IMR-90 (cell line): ENCODE measurements around the gene CHST8. TPM values are rescaled to one million over a fixed set of nuclear protein-coding genes. Genes with fewer than 3 reads are reported as not detected.

Source experiments
- ATAC-seq: fragments of 200-7000 bp; cut with Tn5 transposase; 2 replicates; pipeline ENCODE4 v1.9.1; 2020; ENCODE audit warnings: low read depth, mild to moderate bottlenecking, moderate library complexity
- BruUV-seq: library from RNA; stranded (reverse); fragments of 400-500 nt; replicated peaks from 2 replicates; lab custom pipeline; 2021; lab: Mats Ljungman, UMichigan
- CTCF ChIA-PET: fragments of 300-600 bp; formaldehyde crosslinking; extraction: SDS; loops from one replicate; lab custom pipeline; 2021; ENCODE audit warnings: antibody characterized with exemption; lab: Yijun Ruan, JAX
- POLR2A ChIA-PET: fragments of 300-600 bp; sonication (Branson Sonifier 250); formaldehyde crosslinking; loops from one replicate; lab custom pipeline; 2022; ENCODE audit warnings: antibody characterized with exemption; ENCODE audit not compliant: unreplicated experiment; lab: Charles Lee
- DNase-seq: peaks from one replicate; pipeline ENCODE4 v3.0.0; 2013
- H2AFZ ChIP-seq: replicated peaks from 2 replicates; pipeline ENCODE3; 2013; ENCODE audit warnings: low read length, mild to moderate bottlenecking; ENCODE audit not compliant: poor library complexity
- H2AK5ac ChIP-seq: 2 replicates; pipeline ENCODE4 v1.6.1; 2013; ENCODE audit warnings: low read depth, low read length, inconsistent platforms
- H2AK9ac ChIP-seq: replicated peaks from 2 replicates; pipeline ENCODE3; 2013; ENCODE audit warnings: mild to moderate bottlenecking, low read depth, low read length, moderate library complexity; ENCODE audit not compliant: poor library complexity
- H2BK120ac ChIP-seq: 2 replicates; pipeline ENCODE4 v1.6.1; 2013; ENCODE audit warnings: low read depth, low read length, inconsistent platforms
- H2BK15ac ChIP-seq: 3 replicates; pipeline ENCODE4 v1.6.1; 2013; ENCODE audit warnings: low read depth, low read length, inconsistent platforms
- H2BK20ac ChIP-seq: 2 replicates; pipeline ENCODE4 v1.6.1; 2013; ENCODE audit warnings: low read depth, mild to moderate bottlenecking, inconsistent platforms, low read length, moderate library complexity
- H2BK5ac ChIP-seq: 2 replicates; pipeline ENCODE4 v1.6.1; 2013; ENCODE audit warnings: mild to moderate bottlenecking, low read depth, low read length, inconsistent platforms; ENCODE audit not compliant: poor library complexity, severe bottlenecking
- H3K14ac ChIP-seq: replicated peaks from 2 replicates; pipeline ENCODE4 v1.6.1; 2013; ENCODE audit warnings: low read depth, low read length, inconsistent platforms
- H3K18ac ChIP-seq: 2 replicates; pipeline ENCODE4 v1.6.1; 2013; ENCODE audit warnings: low read depth, low read length, control low read depth
- H3K23ac ChIP-seq: 2 replicates; pipeline ENCODE4 v1.6.1; 2013; ENCODE audit warnings: low read depth, low read length, inconsistent platforms
- H3K27ac ChIP-seq: 2 replicates; pipeline ENCODE4 v1.5.1; 2013; ENCODE audit warnings: mild to moderate bottlenecking, control low read depth, low read length; ENCODE audit not compliant: insufficient read depth
- H3K27me3 ChIP-seq: 2 replicates; pipeline ENCODE4 v1.6.1; 2013; ENCODE audit warnings: low read length; ENCODE audit not compliant: control insufficient read depth, insufficient read depth
- H3K36me3 ChIP-seq: 2 replicates; pipeline ENCODE4 v1.6.1; 2013; ENCODE audit warnings: low read length, mixed read lengths; ENCODE audit not compliant: control insufficient read depth, insufficient read depth
- H3K4ac ChIP-seq: 2 replicates; pipeline ENCODE4 v1.6.1; 2013; ENCODE audit warnings: low read depth, low read length, inconsistent platforms
- H3K4me1 ChIP-seq: 2 replicates; pipeline ENCODE4 v1.6.1; 2013; ENCODE audit warnings: low read length, mixed read lengths; ENCODE audit not compliant: control insufficient read depth, insufficient read depth
- H3K4me2 ChIP-seq: 2 replicates; pipeline ENCODE4 v1.6.1; 2013; ENCODE audit warnings: low read depth, mild to moderate bottlenecking, control low read depth, low read length, moderate library complexity
- H3K4me3 ChIP-seq: 2 replicates; pipeline ENCODE4 v1.5.1; 2013; ENCODE audit warnings: low read depth, mild to moderate bottlenecking, control low read depth, low read length, moderate library complexity; ENCODE audit not compliant: insufficient read depth
- H3K56ac ChIP-seq: 2 replicates; pipeline ENCODE4 v1.6.1; 2013; ENCODE audit warnings: low read length, inconsistent platforms; ENCODE audit not compliant: insufficient read depth; ENCODE audit errors: extremely low read depth
- H3K79me1 ChIP-seq, 2 experiments: 2 replicates each; pipeline ENCODE4 v1.6.1; 2013; ENCODE audit warnings: low read length in 2 of 2, inconsistent platforms in 1 of 2, low read depth in 1 of 2
- H3K9ac ChIP-seq: 2 replicates; pipeline ENCODE4 v1.6.1; 2013; ENCODE audit warnings: low read depth, low read length, control low read depth
- H3K9me1 ChIP-seq: 2 replicates; pipeline ENCODE4 v1.6.1; 2013; ENCODE audit warnings: low read length, inconsistent platforms; ENCODE audit not compliant: insufficient read depth
- H3K9me3 ChIP-seq: 2 replicates; pipeline ENCODE4 v1.6.1; 2013; ENCODE audit warnings: low read length; ENCODE audit not compliant: control insufficient read depth, insufficient read depth
- H4K20me1 ChIP-seq: 2 replicates; pipeline ENCODE4 v1.6.1; 2013; ENCODE audit warnings: low read length, inconsistent platforms; ENCODE audit not compliant: insufficient read depth
- H4K5ac ChIP-seq: 2 replicates; pipeline ENCODE4 v1.6.1; 2013; ENCODE audit warnings: mild to moderate bottlenecking, low read depth, low read length, control low read depth
- H4K8ac ChIP-seq, 2 experiments: 2 replicates each; pipeline ENCODE4 v1.6.1; 2013; ENCODE audit warnings: low read depth in 2 of 2, low read length in 2 of 2, control low read depth in 1 of 2, inconsistent platforms in 1 of 2
- H4K91ac ChIP-seq: 2 replicates; pipeline ENCODE4 v1.6.1; 2013; ENCODE audit warnings: low read depth, low read length, inconsistent platforms; ENCODE audit not compliant: insufficient read depth
- BHLHE40 ChIP-seq: fragments of 150-350 bp; IDR thresholded peaks from 2 replicates; pipeline ENCODE4 v1.6.1; 2016; ENCODE audit warnings: mild to moderate bottlenecking, low read depth, low read length
- CEBPB ChIP-seq: IDR thresholded peaks from 2 replicates; pipeline ENCODE4 v1.6.1; 2012; ENCODE audit warnings: low read depth, low read length, improper control_type of control experiment
- CHD1 ChIP-seq: IDR thresholded peaks from 2 replicates; pipeline ENCODE4 v1.6.1; 2012; ENCODE audit warnings: low read depth, low read length, improper control_type of control experiment
- FOS ChIP-seq: fragments of 150-350 bp; IDR thresholded peaks from 2 replicates; pipeline ENCODE4 v1.6.1; 2016; ENCODE audit warnings: low read depth, low read length
- MAFK ChIP-seq: IDR thresholded peaks from 2 replicates; pipeline ENCODE4 v1.6.1; 2012; ENCODE audit warnings: low read depth, low read length, improper control_type of control experiment
- MAZ ChIP-seq: IDR thresholded peaks from 2 replicates; pipeline ENCODE4 v1.6.1; 2012; ENCODE audit warnings: low read depth, mild to moderate bottlenecking, low read length, improper control_type of control experiment, moderate library complexity, borderline replicate concordance
- MXI1 ChIP-seq: IDR thresholded peaks from 2 replicates; pipeline ENCODE4 v1.6.1; 2012; ENCODE audit warnings: low read depth, mild to moderate bottlenecking, low read length, moderate library complexity, borderline replicate concordance
- POLR2A ChIP-seq: IDR thresholded peaks from 2 replicates; pipeline ENCODE4 v1.6.1; 2012; ENCODE audit warnings: mild to moderate bottlenecking, low read depth, low read length
- RCOR1 ChIP-seq: IDR thresholded peaks from 2 replicates; pipeline ENCODE4 v1.6.1; 2012; ENCODE audit warnings: mild to moderate bottlenecking, low read length, improper control_type of control experiment; ENCODE audit not compliant: insufficient replicate concordance
- SMC3 ChIP-seq: fragments of 150-350 bp; IDR thresholded peaks from 2 replicates; pipeline ENCODE4 v1.6.1; 2016; ENCODE audit warnings: low read depth, mild to moderate bottlenecking, antibody characterized with exemption, low read length, moderate library complexity
- WGBS, 2 experiments: methylation state at CpG; one replicate each; pipeline versions ENCODE4 v1.1.5 to v1.1.7; 2013; ENCODE audit warnings: missing lambda C conversion rate in 2 of 2; ENCODE audit not compliant: insufficient read length in 1 of 2; ENCODE audit errors: extremely low coverage in 2 of 2; 5-methylcytosine and 5-hydroxymethylcytosine counted together
- dilution Hi-C: fragments of 300-500 bp; cut with HindIII; formaldehyde crosslinking; loops from one replicate; pipeline ENCODE4 v1.14.3; 2018; ENCODE audit warnings: low sequenced_read_pairs; ENCODE audit not compliant: unreplicated experiment
- in situ Hi-C: fragments of 300-500 bp; cut with MboI; formaldehyde crosslinking; loops from 3 replicates; pipeline ENCODE4 v1.14.3; 2019; ENCODE audit warnings: low sequenced_read_pairs, inconsistent platforms, mixed read lengths
- intact Hi-C: fragments of 100-400 bp; cut with micrococcal nuclease; formaldehyde crosslinking; loops from 2 replicates; pipeline ENCODE4 v1.10.0; 2022
- polyA plus RNA-seq, 3 experiments: library from polyadenylated mRNA; depleted of rRNA; stranded (reverse); fragments of >200 nt; gene quantifications; 2 replicates each; pipeline ENCODE4 v1.2.3, GENCODE V29; 2012; ENCODE audit warnings: low replicate concordance in 1 of 3
- total RNA-seq: library from RNA; depleted of rRNA; stranded (reverse); fragments of >200 nt; gene quantifications from 2 replicates; pipeline ENCODE4 v1.2.3, GENCODE V29; 2012
- TF ChIP-seq, protein P1 (sequence below): conservative IDR thresholded peaks from 2 replicates; pipeline ENCODE4 v1.5.1; 2012; ENCODE audit warnings: mild to moderate bottlenecking, low read depth, low read length, improper control_type of control experiment
- TF ChIP-seq, protein P2 (sequence below): fragments of 150-350 bp; IDR thresholded peaks from 2 replicates; pipeline ENCODE4 v1.6.1; 2016; ENCODE audit warnings: low read depth, mild to moderate bottlenecking, low read length, moderate library complexity, borderline replicate concordance

Gene CHST8
- total and polyA plus RNA-seq, 2 of the 4 experiments (the other 2 are of a cell fraction): not detected

DNA sequence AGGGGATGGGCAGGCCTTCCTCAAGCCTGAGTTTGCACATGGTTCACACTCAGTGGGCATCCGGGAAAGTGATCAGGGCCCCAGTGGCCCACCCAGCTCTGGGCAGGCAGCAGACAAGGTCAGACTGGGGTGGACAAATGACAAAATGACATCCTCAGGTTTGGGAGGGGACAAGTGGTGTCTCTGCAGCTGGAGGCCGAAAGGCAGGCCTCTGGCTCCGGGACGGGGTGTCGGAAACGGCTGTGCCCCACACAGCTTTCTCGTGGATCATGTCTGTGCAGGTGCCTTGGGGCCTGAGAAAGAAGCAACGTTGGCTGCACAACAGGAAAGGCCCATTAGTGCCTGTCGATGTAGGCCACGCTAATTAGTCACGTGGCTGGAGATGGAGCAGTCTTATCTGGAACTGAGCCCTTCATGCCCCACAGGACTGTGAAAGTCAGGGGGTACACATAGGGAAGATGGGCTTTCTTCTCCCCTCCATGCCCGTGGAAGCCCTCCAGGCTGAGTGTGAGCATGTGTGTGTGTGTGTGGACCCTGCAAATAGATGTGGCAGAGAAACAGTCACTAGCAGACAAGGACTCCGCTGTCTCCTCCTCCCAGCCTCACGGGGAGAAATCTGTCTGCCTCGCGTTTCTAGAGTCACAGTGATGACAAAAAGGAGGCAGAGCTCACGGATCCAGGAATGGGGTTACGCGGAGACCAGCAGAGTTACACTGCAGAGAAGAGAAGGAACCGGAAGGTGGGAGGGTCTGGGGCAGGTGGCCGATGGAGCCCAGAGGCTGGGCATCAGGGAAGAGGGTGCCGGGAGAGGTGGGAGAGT, 44.2 kb downstream of the CHST8 start (continued):
- TF ChIP-seq MXI1: no peak

DNA sequence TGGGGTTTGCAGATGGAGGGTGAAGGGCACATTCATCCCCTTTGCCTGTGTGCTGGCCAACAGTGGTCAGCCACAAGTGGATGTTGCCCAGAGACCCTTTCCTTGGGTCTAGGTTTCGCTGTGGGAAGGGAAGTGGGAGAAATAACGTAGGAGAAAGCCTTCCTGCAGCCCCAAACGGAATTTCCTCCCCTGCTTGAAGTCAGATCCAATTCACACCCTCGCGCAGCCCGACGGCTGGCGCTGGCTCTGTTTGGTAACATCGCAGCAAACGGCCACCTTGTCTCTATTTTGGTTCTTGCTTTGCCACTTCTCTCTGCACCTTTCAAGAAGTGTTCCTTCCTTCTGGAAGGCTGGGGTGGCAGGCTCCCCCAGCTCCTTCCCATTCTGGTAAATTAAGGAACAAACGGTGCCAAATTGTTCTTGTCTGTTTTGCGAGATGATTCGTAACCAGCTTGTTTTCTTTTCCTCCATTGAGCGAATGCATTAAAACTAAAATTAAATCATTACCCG, 45.4 kb downstream of the CHST8 start:
- Histone ChIP-seq H4K91ac (no peak overlapping the region), H3K18ac (no peak overlapping the region), H3K14ac (no peak overlapping the region), H2BK20ac (no peak overlapping the region), H3K27me3 (no peaks in the 10 kb centered on the region), H3K79me1 (no peaks in the 10 kb centered on the region), H3K36me3 (no peaks in the 10 kb centered on the region), H3K27ac (no peak overlapping the region), H3K56ac (no peak overlapping the region), H3K9ac (no peak overlapping the region), H4K20me1 (no peaks in the 10 kb centered on the region), H3K9me3 (no peaks in the 10 kb centered on the region), H2BK120ac (no peak overlapping the region), H3K4ac (no peak overlapping the region), H4K5ac (no peak overlapping the region), H3K4me3 (no peak overlapping the region), H2AK9ac (no peak overlapping the region), H4K8ac (no peak overlapping the region), H2BK15ac (no peak overlapping the region), H2AK5ac (no peak overlapping the region), H3K4me1 (no peaks in the 10 kb centered on the region), H3K23ac (no peak overlapping the region), H2AFZ (no peak overlapping the region), H3K4me2 (no peak overlapping the region), H2BK5ac (no peak overlapping the region), H3K9me1 (no peaks in the 10 kb centered on the region; the same call in 1 of the 2 replicates)
- ATAC-seq (no peak), DNase-seq (no peak)
- dilution Hi-C loops (no loop called here), in situ Hi-C loops (no loop called here), intact Hi-C loops (no loop called here)
- ChIA-PET CTCF (no interaction called here), POLR2A (no interaction called here)
- no TSS peak for BruUV-seq
- WGBS, 2 experiments: no CpG with 5 or more reads among the region's 15 CpGs
- TF ChIP-seq RCOR1 (no peak), POLR2A (no peak), CHD1 (no peak), FOS (no peak), MAFK (no peak), MXI1 (no peak), CEBPB (no peak), SMC3 (no peak), MAZ (no peak), BHLHE40 (no peak)
- TF ChIP-seq, protein P1, sequence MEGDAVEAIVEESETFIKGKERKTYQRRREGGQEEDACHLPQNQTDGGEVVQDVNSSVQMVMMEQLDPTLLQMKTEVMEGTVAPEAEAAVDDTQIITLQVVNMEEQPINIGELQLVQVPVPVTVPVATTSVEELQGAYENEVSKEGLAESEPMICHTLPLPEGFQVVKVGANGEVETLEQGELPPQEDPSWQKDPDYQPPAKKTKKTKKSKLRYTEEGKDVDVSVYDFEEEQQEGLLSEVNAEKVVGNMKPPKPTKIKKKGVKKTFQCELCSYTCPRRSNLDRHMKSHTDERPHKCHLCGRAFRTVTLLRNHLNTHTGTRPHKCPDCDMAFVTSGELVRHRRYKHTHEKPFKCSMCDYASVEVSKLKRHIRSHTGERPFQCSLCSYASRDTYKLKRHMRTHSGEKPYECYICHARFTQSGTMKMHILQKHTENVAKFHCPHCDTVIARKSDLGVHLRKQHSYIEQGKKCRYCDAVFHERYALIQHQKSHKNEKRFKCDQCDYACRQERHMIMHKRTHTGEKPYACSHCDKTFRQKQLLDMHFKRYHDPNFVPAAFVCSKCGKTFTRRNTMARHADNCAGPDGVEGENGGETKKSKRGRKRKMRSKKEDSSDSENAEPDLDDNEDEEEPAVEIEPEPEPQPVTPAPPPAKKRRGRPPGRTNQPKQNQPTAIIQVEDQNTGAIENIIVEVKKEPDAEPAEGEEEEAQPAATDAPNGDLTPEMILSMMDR: no peak
- TF ChIP-seq, protein P2, sequence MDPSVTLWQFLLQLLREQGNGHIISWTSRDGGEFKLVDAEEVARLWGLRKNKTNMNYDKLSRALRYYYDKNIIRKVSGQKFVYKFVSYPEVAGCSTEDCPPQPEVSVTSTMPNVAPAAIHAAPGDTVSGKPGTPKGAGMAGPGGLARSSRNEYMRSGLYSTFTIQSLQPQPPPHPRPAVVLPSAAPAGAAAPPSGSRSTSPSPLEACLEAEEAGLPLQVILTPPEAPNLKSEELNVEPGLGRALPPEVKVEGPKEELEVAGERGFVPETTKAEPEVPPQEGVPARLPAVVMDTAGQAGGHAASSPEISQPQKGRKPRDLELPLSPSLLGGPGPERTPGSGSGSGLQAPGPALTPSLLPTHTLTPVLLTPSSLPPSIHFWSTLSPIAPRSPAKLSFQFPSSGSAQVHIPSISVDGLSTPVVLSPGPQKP: no peak
